Endothelial cell of umbilical vein (primary cell): ENCODE results near the gene TPM1.

Source experiments
- EZH2 ChIP-seq: IDR thresholded peaks from 2 replicates; pipeline ENCODE4 v1.6.1; 2012; ENCODE audit warnings: borderline replicate concordance, low read depth, mild to moderate bottlenecking, moderate library complexity, low read length, inconsistent platforms; ENCODE audit not compliant: severe bottlenecking
- POLR2A ChIP-seq: IDR thresholded peaks from 2 replicates; pipeline ENCODE4 v1.6.1; 2012; ENCODE audit warnings: low read depth, mild to moderate bottlenecking, control low read depth, low read length
- POLR2AphosphoS5 ChIP-seq: IDR thresholded peaks from 2 replicates; pipeline ENCODE4 v1.6.1; 2012; ENCODE audit warnings: low read depth, mild to moderate bottlenecking, control low read depth, low read length, moderate library complexity; ENCODE audit not compliant: insufficient read depth
- TF ChIP-seq, protein P1 (sequence below), 2 donors: IDR thresholded peaks; 1 replicate in 1 of 2; 2 replicates in 1 of 2; pipeline ENCODE4 v1.5.1; 2011; ENCODE audit warnings: low read length in 2 of 2, mild to moderate bottlenecking in 2 of 2, moderate library complexity in 2 of 2, control low read depth in 1 of 2, inconsistent platforms in 1 of 2, low read depth in 1 of 2; ENCODE audit not compliant: insufficient read depth in 1 of 2; ENCODE audit errors: extremely low read depth in 1 of 2

DNA sequence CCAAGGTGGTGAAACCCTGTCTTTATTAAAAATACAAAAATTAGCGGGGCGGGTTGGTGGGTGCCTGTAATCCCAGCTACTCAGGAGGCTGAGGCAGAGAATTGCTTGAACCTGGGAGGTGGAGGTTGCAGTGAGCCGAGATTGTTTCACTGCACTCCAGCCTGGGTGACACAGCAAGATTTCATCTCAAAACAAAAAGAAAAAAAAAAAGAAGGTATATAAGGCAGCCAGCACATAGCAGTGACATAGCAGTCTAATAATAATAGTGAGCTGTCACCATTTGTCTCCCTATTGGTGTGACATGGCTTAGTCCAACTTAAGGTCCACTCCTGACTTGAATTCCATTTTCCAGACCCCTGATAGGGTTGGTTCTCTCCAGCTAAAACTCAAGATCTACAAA lies 70.3 kb downstream of the TPM1 start:
- TF ChIP-seq, protein P1, sequence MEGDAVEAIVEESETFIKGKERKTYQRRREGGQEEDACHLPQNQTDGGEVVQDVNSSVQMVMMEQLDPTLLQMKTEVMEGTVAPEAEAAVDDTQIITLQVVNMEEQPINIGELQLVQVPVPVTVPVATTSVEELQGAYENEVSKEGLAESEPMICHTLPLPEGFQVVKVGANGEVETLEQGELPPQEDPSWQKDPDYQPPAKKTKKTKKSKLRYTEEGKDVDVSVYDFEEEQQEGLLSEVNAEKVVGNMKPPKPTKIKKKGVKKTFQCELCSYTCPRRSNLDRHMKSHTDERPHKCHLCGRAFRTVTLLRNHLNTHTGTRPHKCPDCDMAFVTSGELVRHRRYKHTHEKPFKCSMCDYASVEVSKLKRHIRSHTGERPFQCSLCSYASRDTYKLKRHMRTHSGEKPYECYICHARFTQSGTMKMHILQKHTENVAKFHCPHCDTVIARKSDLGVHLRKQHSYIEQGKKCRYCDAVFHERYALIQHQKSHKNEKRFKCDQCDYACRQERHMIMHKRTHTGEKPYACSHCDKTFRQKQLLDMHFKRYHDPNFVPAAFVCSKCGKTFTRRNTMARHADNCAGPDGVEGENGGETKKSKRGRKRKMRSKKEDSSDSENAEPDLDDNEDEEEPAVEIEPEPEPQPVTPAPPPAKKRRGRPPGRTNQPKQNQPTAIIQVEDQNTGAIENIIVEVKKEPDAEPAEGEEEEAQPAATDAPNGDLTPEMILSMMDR (IDR thresholded peaks at IDR 0.05; ENCODE audit: extremely low read depth in 1 of 2, insufficient read depth in 1 of 2, low read depth in 1 of 2, low read length in 2 of 2): no peak
- TF ChIP-seq EZH2 (no peak), POLR2A (no peak), POLR2AphosphoS5 (no peak)
